AG09309 (cell line): ENCODE data around the gene PPARD.

Experiments used
- DNase-seq: peaks from one replicate; pipeline ENCODE4 v3.0.0-alpha.2; 2010; ENCODE audit warnings: low read depth
- H3K4me3 ChIP-seq: 2 replicates; pipeline ENCODE4 v1.5.1; 2011; ENCODE audit warnings: mild to moderate bottlenecking, low read depth, low read length, moderate library complexity; ENCODE audit not compliant: control insufficient read depth
- TF ChIP-seq, protein P1 (sequence below): IDR thresholded peaks from 2 replicates; pipeline ENCODE4 v1.5.1; 2011; ENCODE audit warnings: mild to moderate bottlenecking, low read depth, low read length, inconsistent platforms; ENCODE audit not compliant: insufficient read depth, control insufficient read depth; ENCODE audit errors: missing control alignments

Gene PPARD

DNA sequence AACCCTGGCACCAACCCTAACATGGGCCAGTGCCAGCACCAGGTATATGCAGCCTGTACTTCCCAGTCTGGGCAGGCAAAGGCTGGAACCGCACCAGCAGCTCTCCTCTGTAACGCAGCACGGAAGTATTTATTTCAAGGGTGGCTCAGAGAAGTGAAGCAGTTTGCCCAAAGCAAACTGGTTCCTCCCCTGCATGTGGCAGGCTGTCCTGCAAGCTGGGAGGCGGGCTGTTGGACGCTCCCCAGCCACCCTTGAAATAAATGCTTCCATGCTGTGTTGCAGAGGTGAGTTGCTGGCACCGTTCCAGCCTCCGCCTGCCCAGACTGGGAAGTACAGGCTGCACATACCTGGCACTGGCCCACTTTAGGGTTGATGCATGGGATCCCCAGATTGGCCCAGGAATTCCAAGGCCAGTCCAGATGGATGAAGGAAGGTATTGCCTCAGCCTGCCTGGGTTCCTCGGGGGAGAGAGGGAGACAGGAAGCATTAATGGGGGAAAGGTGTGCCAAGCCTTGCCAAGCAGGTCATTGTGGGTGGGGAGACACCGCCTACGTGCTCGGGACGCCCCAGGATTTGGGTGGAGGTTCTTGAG, 49.8 kb downstream of the PPARD start:
- TF ChIP-seq, protein P1, sequence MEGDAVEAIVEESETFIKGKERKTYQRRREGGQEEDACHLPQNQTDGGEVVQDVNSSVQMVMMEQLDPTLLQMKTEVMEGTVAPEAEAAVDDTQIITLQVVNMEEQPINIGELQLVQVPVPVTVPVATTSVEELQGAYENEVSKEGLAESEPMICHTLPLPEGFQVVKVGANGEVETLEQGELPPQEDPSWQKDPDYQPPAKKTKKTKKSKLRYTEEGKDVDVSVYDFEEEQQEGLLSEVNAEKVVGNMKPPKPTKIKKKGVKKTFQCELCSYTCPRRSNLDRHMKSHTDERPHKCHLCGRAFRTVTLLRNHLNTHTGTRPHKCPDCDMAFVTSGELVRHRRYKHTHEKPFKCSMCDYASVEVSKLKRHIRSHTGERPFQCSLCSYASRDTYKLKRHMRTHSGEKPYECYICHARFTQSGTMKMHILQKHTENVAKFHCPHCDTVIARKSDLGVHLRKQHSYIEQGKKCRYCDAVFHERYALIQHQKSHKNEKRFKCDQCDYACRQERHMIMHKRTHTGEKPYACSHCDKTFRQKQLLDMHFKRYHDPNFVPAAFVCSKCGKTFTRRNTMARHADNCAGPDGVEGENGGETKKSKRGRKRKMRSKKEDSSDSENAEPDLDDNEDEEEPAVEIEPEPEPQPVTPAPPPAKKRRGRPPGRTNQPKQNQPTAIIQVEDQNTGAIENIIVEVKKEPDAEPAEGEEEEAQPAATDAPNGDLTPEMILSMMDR: no peak
- no peak for DNase-seq
- no peak overlapping the region for H3K4me3 ChIP-seq

GRCh38 chr6:35392773-35393672, 50.7 kb downstream of the PPARD start:
- no peak overlapping the region for H3K4me3 ChIP-seq
- TF ChIP-seq, protein P1: no peak
- no peak for DNase-seq

DNA sequence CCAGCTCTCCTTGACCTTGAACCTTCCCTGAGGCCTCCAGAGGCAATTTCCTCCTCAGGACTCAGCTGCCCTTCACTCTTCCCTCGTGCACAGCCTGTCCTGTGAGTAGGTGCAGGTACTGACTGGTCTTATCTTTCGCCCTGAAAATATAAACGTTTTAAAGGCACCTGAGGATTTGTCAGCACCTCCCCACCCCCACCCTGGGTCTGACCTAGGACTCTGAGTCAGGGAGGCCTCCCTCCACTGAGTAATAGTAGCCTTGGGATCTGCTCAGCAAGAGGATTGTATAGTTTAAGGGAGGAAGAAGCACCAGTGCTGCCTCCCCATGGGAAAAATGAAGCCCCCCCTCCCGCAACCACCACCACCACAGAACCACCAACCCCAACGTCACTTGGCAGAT, 54.6 kb downstream of the PPARD start:
- H3K4me3 ChIP-seq: no peak overlapping the region
- no peak for DNase-seq
- TF ChIP-seq, protein P1: no peak

- DNase-seq: no peak
- TF ChIP-seq, protein P1: no peak
- H3K4me3 ChIP-seq: no peak overlapping the region
Observed at GRCh38 chr6:35397806-35398418, 55.6 kb downstream of the PPARD start.

DNA sequence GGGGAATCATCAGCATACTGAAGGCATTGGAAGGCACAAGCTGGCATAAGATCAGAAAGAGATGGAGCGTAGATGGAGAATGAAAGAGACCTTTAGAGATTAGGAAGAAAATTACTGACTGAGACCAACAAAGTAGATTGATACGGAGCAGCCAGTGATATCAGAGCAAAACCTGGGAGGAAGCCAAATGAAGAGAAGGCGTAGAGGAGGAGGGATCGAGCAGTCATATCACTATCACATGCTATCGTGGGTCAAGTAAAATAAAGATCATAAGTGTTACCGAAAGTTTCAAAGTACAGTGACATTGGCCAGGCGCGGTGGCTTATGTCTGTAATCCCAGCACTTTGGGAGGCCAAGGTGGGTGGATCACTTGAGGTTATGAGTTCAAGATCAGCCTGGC, 56.2 kb downstream of the PPARD start:
- H3K4me3 ChIP-seq: no peak overlapping the region
- DNase-seq: no peak
- TF ChIP-seq, protein P1: no peak

DNA sequence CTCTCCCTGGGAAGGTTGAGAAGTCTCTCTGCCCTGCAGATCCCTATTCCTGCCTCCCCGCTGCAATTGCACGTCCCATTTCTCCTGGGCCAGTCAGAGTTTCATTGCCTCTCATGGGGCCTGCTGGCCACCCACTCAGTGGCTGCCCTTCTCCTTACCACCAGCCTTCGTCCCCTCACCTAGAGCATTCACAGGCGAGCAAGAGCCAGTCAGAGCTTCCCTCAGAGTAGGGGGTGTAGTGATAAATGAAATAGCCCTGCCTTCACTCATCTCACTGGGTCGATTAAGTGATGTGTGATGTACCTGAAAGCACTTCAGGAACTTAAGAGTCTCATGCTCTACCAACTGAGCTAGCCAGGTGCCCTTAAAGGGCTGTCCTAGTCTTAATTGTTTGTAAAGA, 57.8 kb downstream of the PPARD start:
- DNase-seq: no peak
- no peak overlapping the region for H3K4me3 ChIP-seq
- TF ChIP-seq, protein P1: no peak
